ENCODE results near the gene EYS. TPM values are rescaled to one million over a fixed set of nuclear protein-coding genes. Genes with fewer than 3 reads are reported as not detected.
"Not testable (repeated sequence)": the region's sequence is repeated elsewhere in the genome, so short reads cannot be mapped to it uniquely, and the experiment has no call there.

EYS gene
- polyA plus RNA-seq, 1 experiment = not detected

- no peaks in the 10 kb centered on the region for H3K27me3 ChIP-seq (ENCODE audit: control insufficient read depth, insufficient read depth, low read length)
- TF ChIP-seq, protein P1, sequence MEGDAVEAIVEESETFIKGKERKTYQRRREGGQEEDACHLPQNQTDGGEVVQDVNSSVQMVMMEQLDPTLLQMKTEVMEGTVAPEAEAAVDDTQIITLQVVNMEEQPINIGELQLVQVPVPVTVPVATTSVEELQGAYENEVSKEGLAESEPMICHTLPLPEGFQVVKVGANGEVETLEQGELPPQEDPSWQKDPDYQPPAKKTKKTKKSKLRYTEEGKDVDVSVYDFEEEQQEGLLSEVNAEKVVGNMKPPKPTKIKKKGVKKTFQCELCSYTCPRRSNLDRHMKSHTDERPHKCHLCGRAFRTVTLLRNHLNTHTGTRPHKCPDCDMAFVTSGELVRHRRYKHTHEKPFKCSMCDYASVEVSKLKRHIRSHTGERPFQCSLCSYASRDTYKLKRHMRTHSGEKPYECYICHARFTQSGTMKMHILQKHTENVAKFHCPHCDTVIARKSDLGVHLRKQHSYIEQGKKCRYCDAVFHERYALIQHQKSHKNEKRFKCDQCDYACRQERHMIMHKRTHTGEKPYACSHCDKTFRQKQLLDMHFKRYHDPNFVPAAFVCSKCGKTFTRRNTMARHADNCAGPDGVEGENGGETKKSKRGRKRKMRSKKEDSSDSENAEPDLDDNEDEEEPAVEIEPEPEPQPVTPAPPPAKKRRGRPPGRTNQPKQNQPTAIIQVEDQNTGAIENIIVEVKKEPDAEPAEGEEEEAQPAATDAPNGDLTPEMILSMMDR (IDR thresholded peaks at IDR 0.05; ENCODE audit: insufficient read depth, low read depth, low read length) = no peak
- H3K4me3 ChIP-seq (ENCODE audit: low read depth, low read length) = no peak overlapping the region
- POLR2A ChIA-PET = no interaction called here
- no peaks in the 10 kb centered on the region for H3K36me3 ChIP-seq (ENCODE audit: control insufficient read depth, insufficient read depth, low read length)
- CTCF ChIA-PET = no interaction called here
- DNase-seq (ENCODE audit: low read depth) = no peak
Measured at GRCh38 chr6:63936399-63936798, 1770.6 kb downstream of the EYS start.

DNA sequence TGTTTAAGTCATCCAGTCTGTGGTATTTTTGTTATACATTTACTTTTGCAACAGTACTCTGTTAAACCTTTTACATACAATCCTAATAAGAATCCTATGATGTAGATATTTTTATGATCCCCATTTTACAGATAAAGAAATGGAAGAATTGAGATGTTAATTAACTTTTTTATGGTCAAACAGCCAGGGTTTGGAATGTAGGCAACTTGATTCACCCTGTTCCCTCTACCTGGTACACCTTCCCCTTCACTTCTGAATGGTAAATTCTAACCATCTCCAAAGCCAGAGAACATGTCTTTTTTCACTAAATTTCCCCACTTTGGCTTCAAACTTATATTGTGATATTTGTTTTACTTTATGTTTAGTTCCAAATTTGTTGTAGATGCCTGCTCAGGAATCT lies 1771.3 kb downstream of the EYS start:
- CTCF ChIA-PET = no interaction called here
- Histone ChIP-seq H3K27me3 (ENCODE audit: control insufficient read depth, insufficient read depth, low read length) (no peaks in the 10 kb centered on the region), H3K36me3 (ENCODE audit: control insufficient read depth, insufficient read depth, low read length) (no peaks in the 10 kb centered on the region), H3K4me3 (ENCODE audit: low read depth, low read length) (no peak overlapping the region)
- DNase-seq (ENCODE audit: low read depth) = no peak
- TF ChIP-seq, protein P1 (IDR thresholded peaks at IDR 0.05; ENCODE audit: insufficient read depth, low read depth, low read length) = no peak
- POLR2A ChIA-PET = no interaction called here

DNA sequence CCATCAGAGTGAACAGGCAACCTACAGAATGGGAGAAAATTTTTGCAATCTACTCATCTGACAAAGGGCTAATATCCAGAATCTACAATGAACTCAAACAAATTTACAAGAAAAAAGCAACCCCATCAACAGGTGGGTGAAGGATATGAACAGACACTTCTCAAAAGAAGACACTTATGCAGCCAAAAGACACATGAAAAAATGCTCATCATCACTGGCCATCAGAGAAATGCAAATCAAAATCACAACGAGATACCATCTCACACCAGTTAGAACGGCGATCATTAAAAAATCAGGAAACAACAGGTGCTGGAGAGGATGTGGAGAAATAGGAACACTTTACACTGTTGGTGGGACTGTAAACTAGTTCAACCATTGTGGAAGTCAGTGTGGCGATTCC lies 1773.1 kb downstream of the EYS start:
- DNase-seq (ENCODE audit: low read depth); POLR2A ChIA-PET; CTCF ChIA-PET: not testable (repeated sequence)

DNA sequence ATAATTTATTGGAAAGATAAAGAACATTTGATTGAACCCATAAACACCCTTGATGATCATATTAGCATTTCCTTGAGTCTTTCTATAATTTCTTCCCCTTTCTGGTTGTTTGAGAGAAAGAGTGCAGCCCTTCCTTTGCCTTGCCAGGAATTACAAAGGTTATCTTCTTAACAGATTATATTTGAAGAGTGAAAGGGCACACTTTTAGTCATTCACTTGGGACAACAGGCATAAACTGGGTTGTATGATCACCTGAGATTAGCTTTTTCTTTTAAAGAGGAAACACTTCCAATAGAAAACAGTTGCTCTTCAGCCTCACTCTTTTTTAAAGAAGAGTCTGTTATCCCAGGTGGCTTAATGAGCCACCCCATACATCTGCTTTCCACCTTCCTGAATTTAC lies 1776.2 kb downstream of the EYS start:
- POLR2A ChIA-PET = no interaction called here
- TF ChIP-seq, protein P1 (IDR thresholded peaks at IDR 0.05; ENCODE audit: insufficient read depth, low read depth, low read length) = no peak
- CTCF ChIA-PET = no interaction called here
- H3K36me3 ChIP-seq (ENCODE audit: control insufficient read depth, insufficient read depth, low read length) = no peaks in the 10 kb centered on the region
- DNase-seq (ENCODE audit: low read depth) = no peak
- H3K4me3 ChIP-seq (ENCODE audit: low read depth, low read length) = no peak overlapping the region
- no peaks in the 10 kb centered on the region for H3K27me3 ChIP-seq (ENCODE audit: control insufficient read depth, insufficient read depth, low read length)

More for the DNA sequence above, 1773.1 kb downstream of the EYS start:
- not testable (repeated sequence) for H3K36me3 ChIP-seq (ENCODE audit: control insufficient read depth, insufficient read depth, low read length); H3K4me3 ChIP-seq (ENCODE audit: low read depth, low read length); H3K27me3 ChIP-seq (ENCODE audit: control insufficient read depth, insufficient read depth, low read length)

GRCh38 chr6:63929111-63929510 lies 1777.9 kb downstream of the EYS start:
- Histone ChIP-seq H3K4me3 (ENCODE audit: low read depth, low read length) (no peak overlapping the region), H3K27me3 (ENCODE audit: control insufficient read depth, insufficient read depth, low read length) (no peaks in the 10 kb centered on the region), H3K36me3 (ENCODE audit: control insufficient read depth, insufficient read depth, low read length) (no peaks in the 10 kb centered on the region)
- DNase-seq (ENCODE audit: low read depth) = no peak
- TF ChIP-seq, protein P1 (IDR thresholded peaks at IDR 0.05; ENCODE audit: insufficient read depth, low read depth, low read length) = no peak
- CTCF ChIA-PET = interaction anchor here (0.5 kb wide), 1 partner anchor 71 kb away, joined by 3 read pairs; no protein-coding TSS in a partner anchor
- POLR2A ChIA-PET = no interaction called here

- DNase-seq (ENCODE audit: low read depth) = no peak
- TF ChIP-seq, protein P1 (IDR thresholded peaks at IDR 0.05; ENCODE audit: insufficient read depth, low read depth, low read length) = no peak
- Histone ChIP-seq H3K4me3 (ENCODE audit: low read depth, low read length) (no peak overlapping the region), H3K36me3 (ENCODE audit: control insufficient read depth, insufficient read depth, low read length) (no peaks in the 10 kb centered on the region), H3K27me3 (ENCODE audit: control insufficient read depth, insufficient read depth, low read length) (no peaks in the 10 kb centered on the region)
- ChIA-PET CTCF (interaction anchor here (0.5 kb wide), 1 partner anchor 71 kb away, joined by 3 read pairs; no protein-coding TSS in a partner anchor), POLR2A (no interaction called here)
Measured at GRCh38 chr6:63928613-63929012, 1778.4 kb downstream of the EYS start.
